Fibroblast of skin of right quadriceps (primary cell): ENCODE results near the gene PID1.
A peak's percentile ranks its signal among the peaks of the same experiment; 100 is the strongest.

Experiments
- DNase-seq: peaks from one replicate; pipeline ENCODE4 v3.0.0-alpha.2; 2013

Gene PID1, protein sequence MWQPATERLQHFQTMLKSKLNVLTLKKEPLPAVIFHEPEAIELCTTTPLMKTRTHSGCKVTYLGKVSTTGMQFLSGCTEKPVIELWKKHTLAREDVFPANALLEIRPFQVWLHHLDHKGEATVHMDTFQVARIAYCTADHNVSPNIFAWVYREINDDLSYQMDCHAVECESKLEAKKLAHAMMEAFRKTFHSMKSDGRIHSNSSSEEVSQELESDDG

DNA sequence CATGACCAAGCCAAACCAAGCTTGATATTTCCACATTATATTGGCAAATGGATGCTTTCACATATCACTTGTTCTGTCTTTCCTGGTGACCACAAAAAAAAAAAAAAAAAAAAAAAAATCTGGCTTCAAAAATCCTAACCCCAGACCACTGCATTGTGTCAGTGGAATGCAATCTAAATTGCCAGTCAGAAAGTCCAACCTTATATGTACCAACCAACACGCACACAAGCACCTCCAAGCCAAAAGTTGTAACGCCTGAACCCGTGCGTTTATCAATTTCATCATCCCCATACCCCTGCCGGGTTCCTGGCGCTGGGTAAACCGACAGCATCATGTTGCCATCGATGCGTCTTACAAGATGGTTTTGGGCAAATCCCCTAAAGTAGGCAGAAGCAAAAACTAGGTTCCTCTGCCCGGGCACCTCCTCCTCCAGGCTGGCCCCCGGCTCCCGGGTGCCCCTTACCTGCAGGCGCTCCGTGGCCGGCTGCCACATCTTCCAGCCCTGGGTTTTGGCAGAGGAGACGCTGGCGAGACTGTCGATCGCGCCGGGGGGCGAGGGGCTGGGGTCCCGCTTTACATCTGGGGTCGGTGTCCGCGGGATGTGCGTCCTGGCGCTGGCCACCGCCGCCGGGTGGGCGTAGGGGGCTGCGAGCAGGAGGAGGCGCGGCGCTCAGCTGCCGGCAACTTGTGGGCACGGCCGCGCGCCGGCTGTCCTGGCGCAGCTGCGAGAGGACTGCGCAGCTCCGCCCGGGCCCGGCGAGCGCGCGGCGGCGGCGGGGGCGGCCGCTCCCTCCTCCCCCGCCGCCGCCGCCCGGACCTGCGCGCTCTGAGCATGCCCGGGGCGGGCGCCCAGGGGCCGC is at the start of gene PID1:
Gene PID1 (minus strand): TSS at position 737 of the 860 bp plus-strand sequence. CDS start 244 bp downstream, at position 493.
- DNase-seq: peak; percentile 43

DNA sequence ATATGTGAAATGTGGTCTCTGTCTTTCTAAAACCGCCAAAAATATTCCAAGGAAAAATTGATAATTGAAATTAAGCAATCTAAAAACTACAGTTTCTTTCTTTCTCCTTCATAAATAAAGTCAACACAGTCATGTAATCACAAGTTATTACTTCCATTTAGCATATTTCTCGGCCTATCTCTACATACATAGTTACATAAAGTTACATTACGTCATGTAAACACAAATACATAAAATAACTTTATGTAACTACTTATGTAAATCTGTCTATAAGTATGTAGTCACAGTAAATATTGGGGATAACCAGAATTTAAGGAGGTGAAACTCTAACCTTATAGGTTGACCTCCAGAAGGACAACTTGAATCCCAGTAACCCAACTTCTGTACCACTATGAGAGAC is 48.5 kb upstream of the PID1 start:
- no peak for DNase-seq

DNA sequence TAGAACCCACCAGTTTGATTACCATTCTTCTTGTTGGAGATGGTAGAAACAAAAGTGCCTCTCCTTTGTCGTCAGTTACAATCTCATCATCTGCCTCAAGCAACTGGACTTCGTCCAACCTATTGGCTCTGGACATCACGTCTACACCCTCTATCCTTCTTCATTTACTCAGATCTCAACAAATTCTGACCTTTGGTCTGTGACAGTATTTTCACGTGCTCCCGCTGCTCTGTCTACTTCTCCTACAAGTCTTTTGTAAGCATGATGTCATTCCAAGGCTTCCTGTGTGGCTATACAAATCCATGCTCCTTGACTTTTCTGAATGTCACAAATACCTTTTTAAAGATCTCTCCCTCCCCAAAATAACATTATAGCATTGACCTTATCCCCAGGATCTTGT is 43.0 kb upstream of the PID1 start:
- no peak for DNase-seq

DNA sequence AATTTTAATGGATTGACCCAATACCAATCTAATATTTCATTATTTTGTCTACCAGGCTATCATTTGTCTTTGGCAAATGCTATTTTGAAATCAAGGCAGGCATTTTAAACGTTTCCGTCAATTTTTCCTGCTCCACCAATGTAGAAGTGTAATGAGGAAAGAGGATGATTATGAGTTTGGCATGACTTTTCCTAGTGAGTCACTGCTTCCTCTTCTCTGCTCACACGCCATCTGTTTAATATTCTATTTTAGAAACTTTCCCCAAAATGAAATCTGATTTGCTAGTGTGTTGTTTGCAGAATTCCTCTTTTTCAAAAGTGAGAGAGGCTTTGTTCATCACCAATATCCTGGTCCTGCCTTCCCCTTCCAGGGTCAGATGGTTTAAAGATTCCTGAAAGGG is 42.5 kb upstream of the PID1 start:
- peak; percentile 50 for DNase-seq

DNA sequence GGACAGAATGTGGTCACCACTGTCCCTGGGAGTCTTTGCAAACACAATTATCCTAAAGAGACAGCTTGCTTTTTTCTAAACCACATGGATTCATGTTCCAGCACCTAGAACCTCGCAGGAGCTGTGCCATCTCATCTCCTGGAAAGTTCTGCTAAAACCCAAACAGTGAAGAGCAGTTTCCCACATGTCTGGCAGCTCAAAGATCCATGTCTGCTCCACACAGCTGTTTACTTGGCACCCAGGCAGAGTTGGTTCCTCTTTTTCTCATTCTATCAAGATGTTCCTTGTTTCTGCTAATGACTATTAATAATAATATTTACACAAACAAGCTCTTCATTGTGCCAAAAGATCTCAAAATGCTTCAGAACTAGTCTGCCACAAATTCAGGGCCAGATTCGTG is 30.1 kb upstream of the PID1 start:
- DNase-seq: no peak

DNA sequence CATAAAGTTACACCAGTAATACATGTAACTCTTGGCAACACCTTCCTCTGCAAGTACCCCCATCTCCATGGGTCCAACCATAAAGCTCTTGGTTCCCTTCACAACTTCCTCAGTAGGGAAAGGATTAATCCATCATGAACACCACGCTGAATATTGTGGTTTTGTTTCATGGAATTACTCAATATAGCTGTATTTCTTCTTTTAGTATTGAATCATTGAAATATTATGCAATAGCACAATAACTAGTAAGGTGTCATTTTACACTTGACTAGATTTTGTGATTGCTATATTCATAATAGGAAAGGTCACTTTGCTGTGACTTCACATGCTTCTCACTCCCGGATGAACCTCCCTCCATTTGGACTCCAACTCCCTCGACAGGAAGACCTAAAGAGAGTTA is 29.7 kb upstream of the PID1 start:
- peak; percentile 13 for DNase-seq

DNA sequence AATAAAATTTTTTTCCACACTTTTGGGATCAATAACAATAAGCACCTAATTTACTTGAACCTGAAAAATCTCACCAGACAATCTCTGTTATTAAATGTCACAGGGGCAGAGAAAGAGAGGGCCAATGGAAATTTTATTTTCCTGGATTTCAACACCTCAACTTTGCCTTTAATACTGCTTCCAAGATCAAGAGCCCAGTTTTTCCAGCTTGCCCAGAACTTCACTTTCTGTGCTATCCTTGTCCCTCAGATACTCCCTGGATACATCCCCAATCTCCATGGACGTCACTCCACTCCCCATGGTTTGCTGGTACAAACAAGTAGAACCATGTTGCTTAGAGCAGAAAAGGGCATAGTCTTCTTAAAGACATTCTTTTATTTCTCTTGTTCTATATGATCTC is 29.3 kb upstream of the PID1 start:
- DNase-seq: no peak

DNA sequence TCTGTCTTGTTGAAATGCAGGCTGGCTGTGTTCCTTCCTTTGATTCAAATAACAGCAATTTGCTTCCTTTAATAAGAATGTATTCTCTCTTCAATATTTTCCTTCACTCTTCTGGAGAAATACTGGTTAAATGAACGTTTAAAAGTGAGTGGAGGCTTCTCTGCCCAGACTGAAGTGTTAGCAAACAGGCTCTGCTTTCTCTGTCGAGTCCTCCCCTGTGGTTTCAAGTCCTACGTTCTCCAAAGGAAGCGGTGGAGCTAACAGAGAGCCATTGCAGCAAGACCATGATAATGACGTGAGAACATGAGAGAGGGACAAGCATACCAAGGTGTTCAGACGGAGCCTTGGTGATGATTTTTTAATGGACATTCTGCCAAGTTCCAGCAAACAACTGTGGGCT is 26.2 kb upstream of the PID1 start:
- DNase-seq: no peak

DNA sequence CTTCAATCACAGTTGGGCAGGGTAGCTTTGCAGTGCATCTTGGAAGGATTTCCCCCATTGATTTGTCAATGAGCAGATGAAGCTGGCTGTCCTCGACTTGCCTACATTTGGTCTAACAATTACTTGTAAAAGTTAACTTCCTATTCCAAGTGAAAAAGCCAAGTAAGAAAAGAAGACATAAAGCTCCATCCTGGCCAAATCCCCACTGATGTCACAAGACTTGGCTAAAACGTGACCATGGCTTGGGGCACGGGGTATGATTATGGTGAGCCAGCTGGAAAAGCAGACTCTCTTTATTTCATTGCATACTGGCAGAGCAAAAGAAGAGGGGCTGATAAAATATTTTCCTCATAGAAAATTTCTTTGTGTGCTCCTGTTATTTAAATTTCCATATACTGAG is 25.4 kb upstream of the PID1 start:
- no peak for DNase-seq

DNA sequence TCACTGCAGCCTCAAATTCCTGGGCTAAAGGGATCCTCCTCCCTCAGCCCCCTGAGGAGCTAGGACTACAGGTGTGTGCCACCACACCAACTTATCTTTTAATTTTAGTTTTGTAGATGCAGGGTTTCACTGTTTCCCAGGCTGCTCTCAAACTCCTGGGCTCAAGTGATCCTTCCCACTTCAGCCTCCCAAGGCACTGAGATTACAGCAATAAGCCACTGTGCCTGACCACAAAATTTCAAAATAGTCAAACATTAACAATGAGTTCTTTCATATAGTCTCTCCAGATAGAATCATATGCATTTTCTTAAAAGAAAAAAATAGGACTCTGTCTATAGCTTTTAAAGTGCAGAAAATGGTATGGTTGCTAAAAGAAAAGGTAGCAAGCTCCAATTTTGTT is 24.9 kb upstream of the PID1 start:
- no peak for DNase-seq

DNA sequence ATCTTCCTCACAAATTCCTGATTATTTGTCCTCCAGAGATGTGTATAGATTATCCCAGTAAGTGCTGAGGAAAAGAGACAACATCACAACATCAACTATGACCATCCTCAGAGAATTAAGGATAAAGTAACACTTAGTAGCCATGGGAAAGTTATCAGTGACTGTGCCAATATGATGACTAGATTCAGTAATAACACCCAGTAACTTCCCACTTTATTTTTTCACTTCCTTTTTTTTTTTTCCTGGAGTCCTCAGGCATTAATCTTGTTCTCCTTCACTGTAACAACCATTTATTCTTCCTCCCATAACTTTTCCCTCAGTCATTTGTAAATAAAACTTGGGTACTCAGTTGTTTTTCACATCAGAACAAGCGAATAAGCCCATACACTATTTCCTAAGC is 16.7 kb upstream of the PID1 start:
- no peak for DNase-seq

DNA sequence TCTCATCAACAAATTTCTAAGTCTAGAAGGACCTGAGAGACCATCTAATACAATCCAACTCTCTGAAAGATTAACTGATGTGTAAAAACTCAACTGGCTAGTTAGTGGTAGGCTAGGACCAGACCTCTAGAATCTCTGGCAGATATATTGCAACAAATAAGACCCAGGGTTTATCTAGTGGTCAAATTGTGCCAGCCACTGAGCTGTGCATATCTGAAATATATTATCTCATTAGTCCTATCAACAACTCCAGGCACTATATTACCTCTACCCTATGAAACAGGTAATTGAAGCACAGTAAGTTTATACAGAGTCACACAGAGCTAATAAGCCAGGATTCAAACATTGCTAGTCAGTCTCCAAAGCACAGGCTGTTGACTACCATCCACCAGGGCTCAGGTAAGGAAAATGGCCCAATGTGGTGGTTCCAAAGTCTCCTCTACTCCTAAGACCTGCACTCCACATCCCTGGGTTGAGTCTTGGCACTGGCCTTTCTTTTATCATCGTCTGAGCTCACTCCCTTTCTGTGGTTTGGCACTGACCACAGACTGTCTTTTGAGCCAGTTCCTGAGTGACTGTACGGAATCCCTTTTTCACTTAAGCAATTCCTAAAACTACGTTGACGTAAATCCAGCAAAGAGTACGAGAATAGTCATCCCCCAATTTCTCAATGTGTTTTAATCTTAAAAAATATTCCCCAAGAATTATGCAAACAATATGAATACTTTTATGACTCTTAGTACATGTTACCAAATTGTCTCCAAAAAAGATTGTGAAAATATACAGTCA is 11.9 kb upstream of the PID1 start:
- peak; percentile 81 for DNase-seq

DNA sequence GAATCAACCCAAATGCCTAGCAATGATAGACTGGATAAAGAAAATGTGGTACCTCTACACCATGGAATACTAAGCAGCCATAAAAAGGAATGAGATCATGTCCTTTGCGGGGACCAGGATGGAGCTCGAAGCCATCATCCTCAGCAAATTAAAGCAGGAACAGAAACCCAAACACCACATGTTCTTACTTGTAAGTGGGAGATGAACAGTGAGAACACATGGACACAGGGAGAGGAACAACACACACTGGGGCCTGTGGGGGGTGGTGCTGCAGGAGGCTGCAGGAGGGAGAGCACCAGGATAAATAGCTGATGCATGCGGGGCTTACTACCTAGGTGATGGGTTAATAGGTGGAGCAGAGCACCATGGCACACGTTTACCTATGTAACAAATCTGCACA is 8.4 kb upstream of the PID1 start:
- DNase-seq: no peak

DNA sequence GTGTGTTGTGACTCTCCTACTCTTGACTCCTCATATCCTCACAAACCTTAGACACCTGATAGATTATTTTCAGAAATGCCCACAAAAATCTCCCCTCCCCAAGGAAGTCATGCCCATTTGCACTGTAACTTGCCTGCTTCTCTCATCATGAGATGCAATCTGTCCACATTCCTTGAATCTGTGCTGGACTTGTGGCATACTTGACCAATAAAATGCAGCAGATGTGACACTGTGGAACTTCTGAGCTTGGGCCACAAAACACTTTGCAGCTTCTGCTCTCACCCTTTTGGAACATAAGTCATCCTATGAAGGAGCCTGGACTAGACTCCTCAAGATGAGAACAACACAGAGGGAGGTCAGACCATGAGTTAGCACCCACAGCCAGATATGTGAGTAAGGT is 4.4 kb upstream of the PID1 start:
- DNase-seq: no peak

DNA sequence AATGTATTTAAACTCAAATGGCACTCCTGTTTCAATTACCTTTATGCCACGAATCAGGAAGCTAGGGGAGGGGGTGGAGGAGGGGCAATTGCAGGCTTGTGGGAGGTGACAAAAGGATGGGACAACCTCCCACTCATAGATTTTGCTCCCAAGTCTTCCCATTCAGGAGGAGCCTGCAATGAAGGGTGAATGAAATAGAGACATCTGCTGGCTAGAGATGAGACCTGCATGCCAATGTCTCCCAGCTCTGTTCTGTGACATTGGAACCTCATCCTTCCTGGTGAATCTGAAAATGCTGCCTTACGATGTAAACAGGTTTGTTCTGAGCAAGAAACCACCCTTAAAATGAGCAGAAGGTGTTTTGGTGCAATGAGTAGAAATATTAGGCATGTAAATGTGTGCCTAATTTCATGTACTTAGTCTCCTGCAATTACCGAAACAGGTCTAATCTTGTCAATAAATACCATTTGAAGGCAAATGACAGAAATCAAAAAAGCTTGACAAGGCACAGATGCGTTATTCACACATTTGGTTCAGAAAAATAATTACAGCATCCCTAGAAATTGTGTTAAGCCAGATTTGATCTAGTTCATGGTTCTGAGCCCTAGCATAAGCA is 2.7 kb upstream of the PID1 start:
- peak; percentile 81 for DNase-seq

DNA sequence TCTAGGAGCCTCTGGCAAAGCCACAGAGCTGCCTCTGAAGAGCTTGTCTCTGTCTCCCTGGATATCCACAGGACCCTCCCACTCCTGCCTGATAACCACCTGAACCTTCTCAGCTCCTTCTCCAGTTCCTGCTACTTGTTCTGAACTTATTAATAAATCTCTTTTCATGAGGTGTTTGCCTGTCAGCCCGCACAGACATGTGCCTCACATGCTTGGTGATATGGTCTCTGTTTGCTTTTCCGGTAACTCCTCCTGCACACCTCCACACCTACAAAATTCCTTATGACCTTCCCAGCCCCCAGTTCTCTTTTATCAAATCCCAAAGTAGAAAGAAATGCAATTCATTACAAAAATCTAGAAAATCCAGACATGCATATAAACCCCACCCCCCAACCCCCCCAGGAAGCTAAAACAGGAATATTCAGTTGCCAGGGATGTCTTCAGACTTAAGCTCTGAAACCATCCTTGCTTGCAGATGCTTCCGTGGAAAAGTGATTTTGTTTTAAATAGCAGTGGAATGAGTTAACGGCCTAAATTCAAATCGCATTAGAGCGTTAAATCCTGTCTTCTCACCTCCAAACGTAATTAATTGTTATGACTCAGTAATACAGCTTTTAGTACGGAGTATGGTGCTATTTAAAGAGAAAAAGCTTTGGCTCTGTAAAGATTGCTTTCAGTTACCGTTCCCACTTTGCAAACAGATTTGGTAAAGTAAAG is 2.1 kb upstream of the PID1 start:
- DNase-seq: peak; percentile 3

DNA sequence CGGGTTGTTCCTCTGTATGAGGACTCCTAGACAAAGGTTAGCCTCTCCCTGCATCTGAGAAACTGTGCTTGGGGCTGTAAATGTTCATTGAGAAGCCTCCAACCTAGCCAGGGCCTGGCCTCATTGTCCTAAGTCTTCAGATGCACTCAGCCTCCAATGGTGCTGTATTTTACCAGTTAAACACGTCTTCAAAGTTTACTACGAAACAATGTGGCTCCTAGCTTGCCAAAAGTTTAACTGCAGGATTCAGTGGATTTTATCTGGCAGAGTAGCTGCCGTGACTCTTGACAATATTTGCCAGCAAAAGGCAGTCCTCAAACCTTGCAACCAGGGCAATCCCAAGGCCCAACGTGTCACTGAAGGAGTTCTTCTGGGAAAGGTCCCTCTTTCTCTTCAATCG is 1.1 kb downstream of the PID1 start:
- DNase-seq: no peak

DNA sequence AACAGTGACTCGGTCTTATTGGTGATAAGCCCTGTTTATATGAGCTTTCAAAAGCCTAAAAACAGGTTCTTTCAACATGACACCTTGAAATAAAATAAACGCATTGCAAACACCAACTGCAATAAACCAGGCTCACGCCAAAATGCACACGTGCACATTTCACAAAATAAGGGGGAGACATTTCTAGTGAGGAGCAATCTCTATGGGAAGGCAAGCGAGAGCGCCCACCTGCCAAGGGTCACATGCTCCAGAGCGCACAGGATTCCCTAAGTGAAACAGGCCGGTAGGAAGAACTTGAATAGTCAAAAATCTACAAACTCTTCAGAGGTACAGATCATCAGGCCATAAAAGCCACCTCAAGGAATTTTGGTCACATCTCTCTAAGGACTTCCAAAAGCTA is 1.9 kb downstream of the PID1 start:
- no peak for DNase-seq

DNA sequence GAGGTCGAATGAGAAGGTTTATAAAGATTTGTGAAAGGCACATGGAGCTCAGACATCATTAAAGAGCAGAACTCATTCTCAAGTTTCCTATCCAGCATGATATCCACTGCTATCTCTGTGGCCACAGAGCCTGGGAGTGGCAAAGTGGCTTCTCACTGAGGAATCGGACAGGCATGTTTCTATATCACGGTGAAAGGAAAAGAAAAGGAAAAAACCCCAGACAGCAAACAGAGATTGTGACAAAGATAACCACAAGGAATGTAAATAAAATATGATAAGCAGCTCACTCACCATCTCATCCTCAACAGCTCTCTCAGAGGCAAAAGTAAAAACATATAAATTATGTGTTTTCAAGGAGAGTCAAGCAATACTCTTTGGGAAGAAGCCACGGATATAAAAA is 2.5 kb downstream of the PID1 start:
- DNase-seq: peak; percentile 19

DNA sequence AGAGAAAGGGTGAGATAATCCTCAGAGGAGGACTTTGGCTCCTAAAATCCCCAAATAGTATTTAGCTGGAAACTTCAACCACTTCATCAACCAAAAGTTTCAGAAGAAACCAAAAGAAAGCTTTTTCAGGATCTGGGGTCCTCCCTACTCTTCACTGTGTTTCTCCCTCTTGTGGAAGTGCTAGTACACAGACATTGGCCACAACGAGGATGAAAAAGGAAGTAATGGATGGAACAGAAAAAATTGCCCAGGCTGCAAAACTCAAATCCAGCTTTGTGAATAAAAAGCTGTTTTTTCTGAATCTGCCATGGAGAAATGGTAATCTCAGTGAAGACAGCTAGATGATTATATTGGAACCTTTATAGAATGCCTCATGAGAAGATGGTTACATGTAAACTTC is 4.0 kb downstream of the PID1 start:
- no peak for DNase-seq

DNA sequence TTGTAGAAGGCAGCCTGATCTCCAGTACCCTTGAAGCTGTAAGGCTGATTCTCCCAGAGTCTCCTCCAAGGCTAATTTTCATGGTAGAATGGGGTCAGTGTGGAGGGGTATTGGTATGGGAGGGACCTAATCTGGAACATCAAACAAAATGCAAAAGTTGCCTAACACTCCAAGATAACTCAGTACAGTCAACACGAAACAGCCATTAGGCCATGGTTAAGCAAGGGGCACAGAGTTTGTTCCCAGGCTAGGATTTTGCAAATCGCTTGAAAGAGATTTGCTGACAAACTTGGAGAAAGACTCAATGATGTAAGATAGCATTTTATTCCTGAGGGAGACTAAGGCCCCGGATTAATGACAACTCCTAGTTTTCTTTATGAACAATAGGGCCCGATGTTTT is 5.4 kb downstream of the PID1 start:
- DNase-seq: no peak

DNA sequence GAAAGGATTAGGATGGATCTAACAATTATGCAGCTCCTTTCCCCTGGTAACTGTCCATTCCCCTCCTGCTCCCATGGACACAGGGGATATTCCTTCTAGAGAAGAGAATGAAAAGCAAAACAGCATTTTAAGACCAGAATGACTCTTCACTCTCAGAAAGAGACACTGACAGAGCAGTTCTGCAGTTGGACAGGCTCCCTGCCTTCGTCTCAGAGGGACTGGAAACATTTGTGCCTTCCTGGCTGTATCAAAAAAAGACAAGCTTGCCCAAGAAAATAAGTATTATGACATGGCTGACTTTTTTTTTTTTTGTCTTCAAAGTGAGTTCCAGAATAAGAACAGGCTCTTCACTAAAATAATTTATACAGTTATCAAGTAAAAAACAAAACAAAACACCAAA is 9.5 kb downstream of the PID1 start:
- DNase-seq: no peak

DNA sequence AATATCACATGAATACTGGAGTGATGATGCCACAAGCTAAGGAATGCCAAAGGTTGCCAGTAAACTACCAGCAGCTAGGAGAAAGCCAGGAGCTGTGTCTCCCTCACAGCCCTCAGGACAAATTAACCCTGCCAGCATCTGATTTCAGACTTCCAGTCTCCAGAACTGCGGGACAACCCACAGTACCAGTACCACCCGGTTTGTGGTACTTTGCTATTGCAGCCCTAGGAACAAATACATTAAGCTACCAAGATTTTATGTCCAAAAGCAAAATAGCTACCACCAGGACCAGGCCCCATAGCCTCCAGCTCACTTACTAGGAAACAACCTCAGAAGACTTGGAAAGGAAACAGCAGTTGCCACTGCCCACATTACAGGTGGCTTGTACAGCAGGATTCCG is 10.0 kb downstream of the PID1 start:
- no peak for DNase-seq
